OCI-LY7 (cell line): ENCODE data around the gene KDM4E. TPM values are rescaled to one million over a fixed set of nuclear protein-coding genes. Genes with fewer than 3 reads are reported as not detected.

Source experiments
- Bru-seq: library from RNA; stranded (reverse); fragments of 400-500 nt; gene quantifications from one replicate; lab custom pipeline; 2021; lab: Mats Ljungman, UMichigan
- BruChase-seq, 2 experiments: library from RNA; stranded (reverse); fragments of 400-500 nt; gene quantifications; one replicate each; lab custom pipeline; 2021; lab: Mats Ljungman, UMichigan
- BruUV-seq: library from RNA; stranded (reverse); fragments of 400-500 nt; replicated peaks from 2 replicates; lab custom pipeline; 2021; lab: Mats Ljungman, UMichigan
- CTCF ChIA-PET: fragments of 300-600 bp; sonication (Branson Sonifier 250); formaldehyde crosslinking; loops from one replicate; lab custom pipeline; 2022; ENCODE audit warnings: antibody characterized with exemption; ENCODE audit not compliant: unreplicated experiment; lab: Charles Lee
- POLR2A ChIA-PET: fragments of 300-600 bp; sonication (Branson Sonifier 250); formaldehyde crosslinking; loops from one replicate; lab custom pipeline; 2022; ENCODE audit warnings: antibody characterized with exemption; lab: Charles Lee
- DNase-seq: peaks from one replicate; pipeline ENCODE4 v3.0.0-alpha.2; 2015; ENCODE audit warnings: low spot score
- H2AFZ ChIP-seq: fragments of 200-600 bp; sonication (generic), shearing (Covaris generic); 2 replicates; pipeline ENCODE4 v1.6.1; 2014; ENCODE audit warnings: mild to moderate bottlenecking, antibody characterized with exemption, low read length, moderate library complexity
- H3K27ac ChIP-seq: fragments of 200-600 bp; sonication (generic); 2 replicates; pipeline ENCODE4 v1.5.1; 2014; ENCODE audit warnings: mixed run types, low read depth, mild to moderate bottlenecking, moderate library complexity, low read length, inconsistent platforms; ENCODE audit not compliant: poor library complexity, severe bottlenecking
- H3K36me3 ChIP-seq: fragments of 200-600 bp; sonication (generic); 2 replicates; pipeline ENCODE4 v1.6.1; 2014; ENCODE audit warnings: mild to moderate bottlenecking, antibody characterized with exemption, low read length, moderate library complexity, mixed read lengths; ENCODE audit not compliant: insufficient read depth
- H3K4me1 ChIP-seq: fragments of 200-600 bp; sonication (generic); 2 replicates; pipeline ENCODE4 v1.5.1; 2014; ENCODE audit warnings: mild to moderate bottlenecking, low read length; ENCODE audit not compliant: insufficient read depth, poor library complexity, severe bottlenecking
- H3K4me2 ChIP-seq: fragments of 200-600 bp; sonication (generic); 2 replicates; pipeline ENCODE4 v1.6.1; 2014; ENCODE audit warnings: mild to moderate bottlenecking, low read length
- H3K4me3 ChIP-seq: fragments of 200-600 bp; sonication (generic); 2 replicates; pipeline ENCODE4 v1.5.1; 2014; ENCODE audit warnings: mild to moderate bottlenecking, low read depth, low read length; ENCODE audit not compliant: poor library complexity, severe bottlenecking
- H3K79me2 ChIP-seq: fragments of 200-600 bp; sonication (generic); 2 replicates; pipeline ENCODE4 v1.6.1; 2016; ENCODE audit warnings: low read depth, mild to moderate bottlenecking, low read length, moderate library complexity, mixed read lengths; ENCODE audit not compliant: insufficient read depth
- H3K9me2 ChIP-seq: fragments of 200-600 bp; sonication (generic); 2 replicates; pipeline ENCODE4 v1.6.1; 2016; ENCODE audit warnings: mild to moderate bottlenecking, low read length, mixed read lengths; ENCODE audit not compliant: insufficient read depth
- H3K9me3 ChIP-seq: fragments of 200-600 bp; sonication (generic); 2 replicates; pipeline ENCODE4 v1.6.1; 2014; ENCODE audit warnings: mild to moderate bottlenecking, mixed run types, low read length, mixed read lengths
- H4K20me1 ChIP-seq: fragments of 200-600 bp; sonication (generic); 2 replicates; pipeline ENCODE4 v1.6.1; 2014; ENCODE audit warnings: mild to moderate bottlenecking, antibody characterized with exemption, low read length, moderate library complexity, mixed read lengths; ENCODE audit not compliant: insufficient read depth
- CTCF ChIP-seq: fragments of 200-600 bp; sonication (generic); conservative IDR thresholded peaks from 2 replicates; pipeline ENCODE4 v1.5.1; 2014; ENCODE audit warnings: mild to moderate bottlenecking, antibody characterized with exemption, low read length, moderate library complexity, mixed read lengths
- EZH2phosphoT487 ChIP-seq: fragments of 200-600 bp; sonication (generic); IDR thresholded peaks from 2 replicates; pipeline ENCODE4 v1.6.1; 2018; ENCODE audit warnings: low read depth, borderline replicate concordance, mild to moderate bottlenecking, mixed run types, antibody characterized with exemption, low read length, moderate library complexity, mixed read lengths
- intact Hi-C: fragments of 100-400 bp; cut with micrococcal nuclease; formaldehyde crosslinking; loops from one replicate; pipeline ENCODE4 v1.10.0; 2022; ENCODE audit not compliant: unreplicated experiment
- long read RNA-seq: library from polyadenylated mRNA; stranded (forward); transcript quantifications from one replicate; pipeline ENCODE4 v2.0.0, GENCODE V29; 2022
- total RNA-seq, 2 experiments: library from RNA; depleted of rRNA in 1 of 2; stranded (reverse); fragments of >200 nt in 1 of 2; shearing (Covaris generic) in 1 of 2; gene quantifications; 2 replicates each; pipeline ENCODE4 v1.2.3, GENCODE V29; 2014 to 2022

The KDM4E gene
- total RNA-seq (2014; rRNA removed; shearing (Covaris generic)) (not detected in 2 replicates), total RNA-seq (2022) (not detected in 2 replicates), Bru-seq, nascent RNA (not detected), BruChase-seq, experiment 1, labeled RNA remaining after a 6-hour chase (not detected), BruChase-seq, experiment 2, labeled RNA remaining after a 2-hour chase (not detected)
- long read RNA-seq: 0 reads

GRCh38 chr11:95024958-95025357, at the start of gene KDM4E:
KDM4E (plus strand) TSS chr11:95025258; CDS start chr11:95025558, 300 bp downstream.
- Histone ChIP-seq H3K4me1 (no peaks in the 10 kb centered on the region), H3K27ac (no peak within 1 kb of the TSS), H3K9me3 (no peaks in the 10 kb centered on the region), H3K36me3 (no peaks in the 10 kb centered on the region), H3K9me2 (no peaks in the 10 kb centered on the region), H3K79me2 (no peaks in the 10 kb centered on the region), H3K4me3 (no peak within 1 kb of the TSS), H2AFZ (no peak within 1 kb of the TSS), H3K4me2 (no peak within 1 kb of the TSS), H4K20me1 (no peaks in the 10 kb centered on the region)
- no TSS peak for BruUV-seq
- no peak for DNase-seq
- POLR2A ChIA-PET: no interaction called here
- intact Hi-C loops: no loop called here
- CTCF ChIA-PET: no interaction called here
- TF ChIP-seq EZH2phosphoT487: no peak
- TF ChIP-seq CTCF: no peak

GRCh38 chr11:94975599-94975998, 49.5 kb upstream of the KDM4E start:
- Histone ChIP-seq H3K4me1 (peaks cover 10% of the 10 kb centered on the region), H2AFZ (no peak overlapping the region), H3K4me2 (no peak overlapping the region), H3K36me3 (peaks cover 14% of the 10 kb centered on the region), H3K27ac (no peak overlapping the region), H3K4me3 (no peak overlapping the region), H3K9me2 (no peaks in the 10 kb centered on the region), H3K79me2 (peaks cover 18% of the 10 kb centered on the region), H4K20me1 (peaks cover 9% of the 10 kb centered on the region; the same call in 1 of the 2 replicates), H3K9me3 (peaks cover 5% of the 10 kb centered on the region; the same call in 1 of the 2 replicates)
- TF ChIP-seq EZH2phosphoT487 (no peak), CTCF (no peak)
- CTCF ChIA-PET: no interaction called here
- intact Hi-C loops: no loop called here
- no peak for DNase-seq
- no TSS peak for BruUV-seq
- POLR2A ChIA-PET: interaction anchor here (0.7 to 1.5 kb wide), 8 partner anchors 8 to 815 kb away, joined by 3 to 6 read pairs (median 3); partner anchors contain the start of gene CEP57

- ChIA-PET POLR2A (no interaction called here), CTCF (no interaction called here)
- Histone ChIP-seq H3K36me3 (no peaks in the 10 kb centered on the region), H2AFZ (no peak overlapping the region), H3K9me2 (no peaks in the 10 kb centered on the region), H3K79me2 (no peaks in the 10 kb centered on the region), H3K4me3 (no peak overlapping the region), H3K9me3 (no peaks in the 10 kb centered on the region), H4K20me1 (no peaks in the 10 kb centered on the region), H3K4me1 (no peaks in the 10 kb centered on the region), H3K27ac (no peak overlapping the region), H3K4me2 (no peak overlapping the region)
- no TSS peak for BruUV-seq
- TF ChIP-seq CTCF: no peak
- no peak for TF ChIP-seq EZH2phosphoT487
- intact Hi-C loops: no loop called here
- DNase-seq: no peak
Observed at GRCh38 chr11:94987378-94987777, 37.7 kb upstream of the KDM4E start.
